Neuronal stem cell (in vitro differentiated cells): Measurements from ENCODE around the gene ZFPL1.

Experiments used
- DNase-seq: peaks from one replicate; pipeline ENCODE4 v3.0.0-alpha.2; 2013; ENCODE audit warnings: low spot score
- H2AFZ ChIP-seq: one replicate; pipeline ENCODE4 v1.6.1; 2013; ENCODE audit warnings: mild to moderate bottlenecking, low read length, inconsistent platforms
- H2AK5ac ChIP-seq: 2 replicates; pipeline ENCODE4 v1.6.1; 2013; ENCODE audit warnings: low read depth, mild to moderate bottlenecking, inconsistent platforms, low read length, moderate library complexity, mixed read lengths
- H2BK120ac ChIP-seq: 2 replicates; pipeline ENCODE4 v1.6.1; 2013; ENCODE audit warnings: low read depth, mild to moderate bottlenecking, inconsistent platforms, low read length, moderate library complexity, mixed read lengths
- H2BK12ac ChIP-seq: one replicate; pipeline ENCODE4 v1.6.1; 2013; ENCODE audit warnings: low read length, inconsistent platforms
- H2BK15ac ChIP-seq: 2 replicates; pipeline ENCODE4 v1.6.1; 2013; ENCODE audit warnings: mild to moderate bottlenecking, low read length, inconsistent platforms, mixed read lengths
- H2BK5ac ChIP-seq: one replicate; pipeline ENCODE4 v1.6.1; 2013; ENCODE audit warnings: inconsistent platforms, mild to moderate bottlenecking, low read length, moderate library complexity
- H3K14ac ChIP-seq: one replicate; pipeline ENCODE4 v1.6.1; 2013; ENCODE audit warnings: low read length, inconsistent platforms
- H3K18ac ChIP-seq: 2 replicates; pipeline ENCODE4 v1.6.1; 2013; ENCODE audit warnings: low read length, inconsistent platforms
- H3K23ac ChIP-seq: 2 replicates; pipeline ENCODE4 v1.6.1; 2013; ENCODE audit warnings: low read depth, mild to moderate bottlenecking, mixed read lengths, low read length, inconsistent platforms; ENCODE audit not compliant: poor library complexity
- H3K27ac ChIP-seq: replicated peaks from 3 replicates; pipeline ENCODE4 v1.5.1; 2013; ENCODE audit warnings: low read length, inconsistent platforms
- H3K27me3 ChIP-seq, 3 experiments: 2 replicates each; pipeline ENCODE4 v1.6.1; 2013; ENCODE audit warnings: low read length in 3 of 3, mild to moderate bottlenecking in 2 of 3, inconsistent platforms in 1 of 3, low read depth in 1 of 3, mixed read lengths in 1 of 3, moderate library complexity in 1 of 3; ENCODE audit not compliant: control insufficient read depth in 3 of 3, insufficient read depth in 3 of 3
- H3K36me3 ChIP-seq, 2 donors: replicated peaks in 1 of 2; 2 replicates each; pipeline ENCODE4 v1.6.1; 2013; ENCODE audit warnings: low read length in 2 of 2; ENCODE audit not compliant: control insufficient read depth in 2 of 2, insufficient read depth in 2 of 2
- H3K4ac ChIP-seq: 2 replicates; pipeline ENCODE4 v1.6.1; 2013; ENCODE audit warnings: inconsistent platforms, mild to moderate bottlenecking, low read length, moderate library complexity
- H3K4me1 ChIP-seq, 2 donors: 1 replicate in 1 of 2; 2 replicates in 1 of 2; pipeline ENCODE4 v1.6.1; 2013; ENCODE audit warnings: low read length in 2 of 2, low read depth in 1 of 2; ENCODE audit not compliant: control insufficient read depth in 2 of 2, insufficient read depth in 1 of 2
- H3K4me2 ChIP-seq: one replicate; pipeline ENCODE4 v1.6.1; 2013; ENCODE audit warnings: mild to moderate bottlenecking, low read length, inconsistent platforms; ENCODE audit not compliant: insufficient read depth, poor library complexity, severe bottlenecking
- H3K4me3 ChIP-seq, 2 donors: 2 replicates each; pipeline ENCODE4 v1.5.1; 2013; ENCODE audit warnings: low read length in 2 of 2, mild to moderate bottlenecking in 2 of 2, inconsistent platforms in 1 of 2, moderate library complexity in 1 of 2
- H3K79me1 ChIP-seq: one replicate; pipeline ENCODE4 v1.6.1; 2013; ENCODE audit warnings: low read depth, mild to moderate bottlenecking, inconsistent platforms, low read length, moderate library complexity
- H3K9ac ChIP-seq: one replicate; pipeline ENCODE4 v1.6.1; 2013; ENCODE audit warnings: mild to moderate bottlenecking, low read depth, low read length, inconsistent platforms; ENCODE audit not compliant: poor library complexity
- H3K9me3 ChIP-seq, 2 donors: replicated peaks in 1 of 2; 2 replicates each; pipeline versions ENCODE3 to v1.6.1; 2013; ENCODE audit warnings: low read length in 2 of 2, mild to moderate bottlenecking in 2 of 2, inconsistent platforms in 1 of 2, low read depth in 1 of 2, mixed read lengths in 1 of 2, moderate library complexity in 1 of 2; ENCODE audit not compliant: control insufficient read depth in 2 of 2, insufficient read depth in 1 of 2
- H4K8ac ChIP-seq: one replicate; pipeline ENCODE4 v1.6.1; 2013; ENCODE audit warnings: low read depth, mild to moderate bottlenecking, inconsistent platforms, low read length, moderate library complexity
- H4K91ac ChIP-seq: one replicate; pipeline ENCODE4 v1.6.1; 2013; ENCODE audit warnings: low read length, low read depth, mild to moderate bottlenecking, inconsistent platforms; ENCODE audit not compliant: poor library complexity
- WGBS, 2 donors: extraction: QIAGEN DNeasy Blood & Tissue Kit; methylation state at CpG; one replicate each; pipeline ENCODE4 v1.1.7; 2013; ENCODE audit warnings: missing lambda C conversion rate in 2 of 2, mixed read lengths in 1 of 2; ENCODE audit not compliant: insufficient read length in 2 of 2, insufficient replicate concordance in 1 of 2; ENCODE audit errors: extremely low coverage in 2 of 2; 5-methylcytosine and 5-hydroxymethylcytosine counted together

The ZFPL1 gene

DNA sequence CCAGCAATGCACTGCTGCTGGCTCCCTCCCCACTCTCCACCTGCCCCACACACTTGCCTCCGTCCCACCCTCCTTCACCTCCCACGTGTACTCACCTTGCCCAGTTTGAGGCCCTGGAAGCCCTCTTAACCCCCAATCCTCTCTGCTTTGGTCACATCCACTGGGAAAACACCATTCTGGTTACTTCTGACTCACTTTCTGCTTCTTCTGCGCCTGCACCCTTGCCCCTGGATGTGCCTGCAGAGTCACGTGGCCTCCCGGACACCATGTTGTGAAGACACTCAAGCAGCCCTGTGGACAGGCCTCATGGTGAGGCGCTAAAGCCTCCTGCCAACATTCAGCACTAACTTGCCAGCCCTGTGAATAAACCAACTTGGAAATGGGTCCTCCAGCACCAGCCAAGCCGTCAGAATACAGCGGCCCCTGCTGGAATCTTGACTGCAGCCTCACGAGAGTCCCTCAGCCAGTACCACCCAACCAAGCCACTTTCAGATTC lies 23.1 kb upstream of the ZFPL1 start:
- peak overlapping the region; percentile 7 for H4K8ac ChIP-seq
- no CpG with 5 or more reads among the region's 9 CpGs for WGBS, 2 donors
- H3K14ac ChIP-seq, result no peak overlapping the region
- no peak overlapping the region for H3K4me2 ChIP-seq
- H3K23ac ChIP-seq, result no peak overlapping the region
- no peak overlapping the region for H2BK15ac ChIP-seq
- DNase-seq, result no peak
- H2BK12ac ChIP-seq, result no peak overlapping the region
- no peak overlapping the region for H3K4ac ChIP-seq
- peaks cover 3% of the 10 kb centered on the region for H3K79me1 ChIP-seq
- no peak overlapping the region for H3K27ac ChIP-seq
- H2BK5ac ChIP-seq, result peak overlapping the region; percentile 19
- H3K4me1 ChIP-seq, result no peaks in the 10 kb centered on the region
- H3K9me3 ChIP-seq, result no peaks in the 10 kb centered on the region
- no peak overlapping the region for H4K91ac ChIP-seq
- no peak overlapping the region for H3K4me3 ChIP-seq
- peak overlapping the region; percentile 20 for H2AK5ac ChIP-seq
- no peak overlapping the region for H2AFZ ChIP-seq
- H3K18ac ChIP-seq, result peak overlapping the region; percentile 78
- peaks cover 0 to 3% (median 0%) of the 10 kb centered on the region in 3 experiments for H3K27me3 ChIP-seq
- no peaks in the 10 kb centered on the region for H3K36me3 ChIP-seq
- H2BK120ac ChIP-seq, result no peak overlapping the region
- no peak overlapping the region for H3K9ac ChIP-seq

DNA sequence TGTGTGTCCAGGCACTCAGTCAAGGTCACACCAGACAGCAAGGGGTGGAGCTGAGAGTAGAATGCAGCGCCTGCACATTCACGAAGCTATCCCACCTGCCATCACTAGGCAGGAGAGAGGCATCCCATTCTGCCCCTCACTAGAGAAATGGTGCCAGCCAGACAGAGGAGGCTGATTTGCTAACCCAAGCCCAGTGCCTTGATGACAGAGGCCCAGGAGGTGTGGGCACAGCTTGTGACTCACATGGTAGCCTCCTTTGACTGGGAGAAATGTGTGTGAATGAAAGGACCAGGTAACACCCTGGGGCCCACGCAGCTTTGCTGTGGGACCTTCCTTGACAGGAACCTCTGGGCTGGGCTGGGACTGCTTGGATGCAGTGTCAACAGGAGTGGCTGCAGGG lies 20.5 kb upstream of the ZFPL1 start:
- no peak overlapping the region for H3K23ac ChIP-seq
- no CpG with 5 or more reads among the region's 3 CpGs for WGBS, 2 donors

DNA sequence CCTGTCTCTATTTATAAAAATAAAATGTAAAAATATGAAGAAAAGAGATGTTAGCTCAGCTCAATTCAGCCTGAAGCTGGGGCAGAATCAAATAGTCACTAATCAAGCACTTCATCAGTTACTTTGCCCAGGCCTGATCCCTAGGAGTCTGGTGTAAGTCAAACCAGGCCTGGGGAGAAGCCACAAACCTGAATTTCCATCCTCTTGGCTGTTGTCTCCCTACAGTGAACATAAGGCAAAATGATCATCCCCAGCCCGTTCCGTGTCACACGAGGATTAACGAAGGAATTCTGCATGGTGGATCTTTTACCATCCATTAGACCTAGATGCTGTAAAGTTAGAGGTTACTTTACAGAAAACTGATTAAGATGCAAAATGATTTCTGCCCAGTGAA lies 19.2 kb upstream of the ZFPL1 start:
- Histone ChIP-seq H3K4me3 (no peak overlapping the region), H4K8ac (no peak overlapping the region), H3K9ac (no peak overlapping the region), H3K14ac (no peak overlapping the region), H3K36me3 (no peaks in the 10 kb centered on the region), H4K91ac (no peak overlapping the region), H2BK120ac (no peak overlapping the region), H2BK5ac (no peak overlapping the region), H3K9me3 (no peaks in the 10 kb centered on the region), H3K27me3 (no peaks in the 10 kb centered on the region), H3K79me1 (no peaks in the 10 kb centered on the region), H2BK15ac (no peak overlapping the region), H3K4me2 (no peak overlapping the region), H3K27ac (no peak overlapping the region), H2AFZ (no peak overlapping the region), H3K4me1 (peaks cover 9 to 11% of the 10 kb centered on the region in 2 donors), H3K4ac (no peak overlapping the region), H3K23ac (no peak overlapping the region), H3K18ac (no peak overlapping the region), H2BK12ac (no peak overlapping the region), H2AK5ac (no peak overlapping the region)
- no CpG with 5 or more reads among the region's 4 CpGs for WGBS, 2 donors
- DNase-seq, result no peak

More for the DNA sequence above, 20.5 kb upstream of the ZFPL1 start:
- H2AFZ ChIP-seq, result no peak overlapping the region
- no peak overlapping the region for H2AK5ac ChIP-seq
- H3K14ac ChIP-seq, result no peak overlapping the region
- H3K4ac ChIP-seq, result no peak overlapping the region
- peak overlapping the region; percentile 9 for H3K18ac ChIP-seq
- no peak overlapping the region for H4K91ac ChIP-seq
- H3K9me3 ChIP-seq, result no peaks in the 10 kb centered on the region
- H2BK12ac ChIP-seq, result no peak overlapping the region
- H3K27me3 ChIP-seq, result no peaks in the 10 kb centered on the region
- no peak overlapping the region for H2BK120ac ChIP-seq
- peaks cover 9 to 11% of the 10 kb centered on the region in 2 donors for H3K4me1 ChIP-seq
- H3K36me3 ChIP-seq, result no peaks in the 10 kb centered on the region
- no peak overlapping the region for H3K4me3 ChIP-seq
- H3K9ac ChIP-seq, result no peak overlapping the region
- H3K4me2 ChIP-seq, result no peak overlapping the region
- no peak overlapping the region for H2BK5ac ChIP-seq
- H2BK15ac ChIP-seq, result no peak overlapping the region
- no peak overlapping the region for H3K27ac ChIP-seq
- DNase-seq, result no peak
- H3K79me1 ChIP-seq, result no peaks in the 10 kb centered on the region
- H4K8ac ChIP-seq, result no peak overlapping the region

DNA sequence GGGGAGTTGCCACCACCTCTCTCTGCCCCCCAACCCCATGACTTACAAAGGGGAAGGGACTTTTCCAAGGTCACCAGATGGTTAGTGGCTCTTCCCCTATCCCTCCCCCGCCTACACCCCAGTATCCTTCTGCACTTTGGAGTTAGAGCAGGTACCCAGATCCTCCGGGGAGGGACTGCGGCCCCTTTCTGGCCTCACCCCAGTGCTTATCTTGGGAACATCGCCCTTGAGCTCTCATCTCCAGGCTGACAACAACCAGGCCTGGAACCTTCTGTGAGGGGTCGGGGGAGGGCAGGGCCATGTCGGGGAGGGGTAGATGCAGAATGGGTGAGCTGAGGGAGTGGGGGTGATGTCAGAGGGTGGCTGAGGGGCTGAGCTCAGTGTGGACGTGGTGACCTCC lies 18.2 kb upstream of the ZFPL1 start:
- H3K9ac ChIP-seq, result no peak overlapping the region
- no peak overlapping the region for H4K91ac ChIP-seq
- H2BK120ac ChIP-seq, result no peak overlapping the region
- H2AK5ac ChIP-seq, result peak overlapping the region; percentile 91
- H3K9me3 ChIP-seq, result no peaks in the 10 kb centered on the region
- H3K36me3 ChIP-seq, result no peaks in the 10 kb centered on the region
- peaks cover 9 to 11% of the 10 kb centered on the region in 2 donors for H3K4me1 ChIP-seq
- no peak overlapping the region for H3K14ac ChIP-seq
- H3K23ac ChIP-seq, result peak overlapping the region; percentile 1
- no peak overlapping the region for H3K4me3 ChIP-seq
- H2BK15ac ChIP-seq, result peak overlapping the region; percentile 39
- H3K27me3 ChIP-seq, result no peaks in the 10 kb centered on the region
- no peaks in the 10 kb centered on the region for H3K79me1 ChIP-seq
- WGBS, 2 donors, result no CpG with 5 or more reads among the region's 7 CpGs
- H2BK12ac ChIP-seq, result no peak overlapping the region
- H3K18ac ChIP-seq, result no peak overlapping the region
- H3K4ac ChIP-seq, result no peak overlapping the region
- no peak for DNase-seq
- peak overlapping the region; percentile 83 for H2AFZ ChIP-seq
- H3K27ac ChIP-seq, result no peak overlapping the region
- no peak overlapping the region for H3K4me2 ChIP-seq
- H2BK5ac ChIP-seq, result no peak overlapping the region
- no peak overlapping the region for H4K8ac ChIP-seq
